HG03135 (cell line): Measurements from ENCODE around the gene BEAN1.
A peak's percentile ranks its signal among the peaks of the same experiment; 100 is the strongest.

ENCODE experiments used
- ATAC-seq: cut with Tn5 transposase; IDR thresholded peaks from one replicate; pipeline ENCODE4 v1.9.1; 2021; ENCODE audit warnings: mild to moderate bottlenecking, moderate library complexity; ENCODE audit not compliant: unreplicated experiment

The BEAN1 gene

GRCh38 chr16:66391726-66392670 is 35.1 kb upstream of the BEAN1 start:
- no peak for ATAC-seq

- ATAC-seq, result no peak
These were observed 31.1 kb upstream of the BEAN1 start for GRCh38 chr16:66395806-66396555.

- no peak for ATAC-seq
These were observed 29.2 kb upstream of the BEAN1 start for GRCh38 chr16:66397736-66398433.

- ATAC-seq, result no peak
These were observed 28.1 kb upstream of the BEAN1 start for GRCh38 chr16:66399031-66399430.

- ATAC-seq, result no peak
These were observed 27.2 kb upstream of the BEAN1 start for GRCh38 chr16:66399930-66400329.

- no peak for ATAC-seq
These were observed 26.4 kb upstream of the BEAN1 start for GRCh38 chr16:66400503-66401380.

GRCh38 chr16:66401610-66402009 is 25.5 kb upstream of the BEAN1 start:
- ATAC-seq, result no peak

- ATAC-seq, result no peak
These were observed 24.9 kb upstream of the BEAN1 start for GRCh38 chr16:66402166-66402565.

GRCh38 chr16:66402591-66403230 is 24.4 kb upstream of the BEAN1 start:
- ATAC-seq, result no peak

GRCh38 chr16:66403531-66404145 is 23.5 kb upstream of the BEAN1 start:
- no peak for ATAC-seq

GRCh38 chr16:66405057-66405783 is 21.9 kb upstream of the BEAN1 start:
- no peak for ATAC-seq

GRCh38 chr16:66406534-66407221 is 20.4 kb upstream of the BEAN1 start:
- peak; percentile 92 for ATAC-seq

- ATAC-seq, result no peak
These were observed 18.7 kb upstream of the BEAN1 start for GRCh38 chr16:66408163-66409048.

GRCh38 chr16:66409156-66409555 is 17.9 kb upstream of the BEAN1 start:
- no peak for ATAC-seq

GRCh38 chr16:66412182-66412581 is 14.9 kb upstream of the BEAN1 start:
- no peak for ATAC-seq

- no peak for ATAC-seq
These were observed 12.2 kb upstream of the BEAN1 start for GRCh38 chr16:66414891-66415290.

GRCh38 chr16:66416136-66416535 is 11.0 kb upstream of the BEAN1 start:
- ATAC-seq, result no peak
